Activated CD8-positive, alpha-beta T cell treated with anti-CD3 and anti-CD28 coated beads for 36 hours (primary cell): ENCODE measurements around the gene POC1B. TPM values are rescaled to one million over a fixed set of nuclear protein-coding genes. Genes with fewer than 3 reads are reported as not detected.

Source experiments
- ATAC-seq: fragments of 200-7000 bp; cut with Tn5 transposase; one replicate; pipeline ENCODE4 v1.10.0; 2021; ENCODE audit warnings: mild to moderate bottlenecking, moderate library complexity
- CTCF ChIA-PET: fragments of 350-600 bp; sonication (Branson Sonifier 250); formaldehyde crosslinking; loops from one replicate; lab custom pipeline; 2021; ENCODE audit warnings: antibody characterized with exemption; lab: Charles Lee
- POLR2A ChIA-PET: fragments of 350-600 bp; sonication (Branson Sonifier 250); formaldehyde crosslinking; loops from one replicate; lab custom pipeline; 2021; ENCODE audit warnings: antibody characterized with exemption; lab: Charles Lee
- DNase-seq: peaks from one replicate; pipeline ENCODE4 v3.0.0-alpha.2; 2020
- H3K27ac Mint-ChIP-seq: one replicate; pipeline ENCODE4 v1.8.0; 2021; ENCODE audit warnings: mild to moderate bottlenecking, mixed read lengths
- H3K27me3 Mint-ChIP-seq: one replicate; pipeline ENCODE4 v1.8.0; 2021; ENCODE audit warnings: mixed read lengths
- H3K36me3 Mint-ChIP-seq: one replicate; pipeline ENCODE4 v1.8.0; 2021; ENCODE audit warnings: low read depth, mixed read lengths
- H3K4me1 Mint-ChIP-seq: one replicate; pipeline ENCODE4 v1.8.0; 2021; ENCODE audit warnings: low read depth, mixed read lengths
- H3K4me3 Mint-ChIP-seq: one replicate; pipeline ENCODE4 v1.8.0; 2021; ENCODE audit warnings: mild to moderate bottlenecking, moderate library complexity, mixed read lengths
- H3K9me3 Mint-ChIP-seq: one replicate; pipeline ENCODE4 v1.8.0; 2021; ENCODE audit warnings: mixed read lengths
- CTCF ChIP-seq: fragments of 200-600 bp; IDR thresholded peaks from one replicate; pipeline ENCODE4 v1.8.0; 2022; ENCODE audit warnings: antibody characterized with exemption, mild to moderate bottlenecking
- intact Hi-C: fragments of 100-400 bp; cut with micrococcal nuclease; formaldehyde crosslinking; loops from one replicate; pipeline ENCODE4 v1.10.0; 2022
- total RNA-seq, 2 experiments: library from RNA; stranded (reverse); gene quantifications; one replicate each; pipeline ENCODE4 v1.2.3, GENCODE V29; 2021

The POC1B gene
- total RNA-seq, 2 experiments from 2014 or later: 31.9 to 34.8 TPM

DNA sequence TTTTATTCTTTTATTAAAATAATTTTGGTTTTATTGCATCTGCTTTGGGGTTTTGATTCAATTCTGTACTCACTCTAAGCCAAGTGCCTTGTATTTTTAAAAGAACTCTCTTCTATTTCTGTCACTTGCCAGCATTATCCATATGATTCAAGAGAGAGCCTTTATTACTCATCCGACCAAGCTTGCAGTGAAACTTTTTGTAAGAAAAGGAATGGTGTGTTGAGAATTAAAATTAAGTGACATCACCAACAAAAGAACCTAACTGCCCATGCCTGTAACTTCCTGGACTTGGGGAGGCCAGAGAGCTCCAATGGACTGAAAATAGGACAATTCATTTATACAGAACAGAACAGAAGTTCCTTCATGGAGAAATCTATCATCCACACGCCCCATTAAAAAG lies 53.3 kb downstream of the POC1B start:
- ChIA-PET CTCF (interaction anchor here (3.0 to 3.6 kb wide), 2 partner anchors 11 to 53 kb away, joined by 15 to 80 read pairs; partner anchors contain the start of genes GALNT4 and POC1B), POLR2A (no interaction called here)
- ATAC-seq (no peak), DNase-seq (no peak)
- Mint-ChIP-seq H3K4me1 (peaks cover 57% of the 10 kb centered on the region), H3K9me3 (no peaks in the 10 kb centered on the region), H3K27me3 (no peaks in the 10 kb centered on the region), H3K4me3 (no peak overlapping the region), H3K36me3 (peaks cover 8% of the 10 kb centered on the region), H3K27ac (peak overlapping the region; percentile 2)
- intact Hi-C loops: no loop called here
- no peak for TF ChIP-seq CTCF

GRCh38 chr12:89470741-89471509 lies 54.9 kb downstream of the POC1B start:
- Mint-ChIP-seq H3K4me1 (peaks cover 65% of the 10 kb centered on the region), H3K9me3 (no peaks in the 10 kb centered on the region), H3K27me3 (no peaks in the 10 kb centered on the region), H3K36me3 (peaks cover 15% of the 10 kb centered on the region), H3K4me3 (no peak overlapping the region), H3K27ac (peak overlapping the region; percentile 80)
- TF ChIP-seq CTCF: peak; percentile 62
- no peak for DNase-seq
- CTCF ChIA-PET: interaction anchor here (0.7 to 6.3 kb wide), 29 partner anchors 9 to 632 kb away, joined by 3 to 80 read pairs (median 4); partner anchors contain the start of genes GALNT4 and POC1B
- POLR2A ChIA-PET: interaction anchor here (0.7 to 1.7 kb wide), 2 partner anchors 12 to 54 kb away, joined by 3 to 7 read pairs; partner anchors contain the start of gene GALNT4
- intact Hi-C loops: no loop called here
- peak; percentile 43 for ATAC-seq

- peaks cover 62% of the 10 kb centered on the region for H3K4me1 Mint-ChIP-seq
These were observed 56.5 kb downstream of the POC1B start for GRCh38 chr12:89469361-89469760.

GRCh38 chr12:89468648-89469326 lies 57.1 kb downstream of the POC1B start:
- peak; percentile 61 for ATAC-seq
- Mint-ChIP-seq H3K4me1 (peaks cover 60% of the 10 kb centered on the region), H3K4me3 (peak overlapping the region; percentile 62), H3K9me3 (no peaks in the 10 kb centered on the region), H3K36me3 (peaks cover 18% of the 10 kb centered on the region), H3K27me3 (no peaks in the 10 kb centered on the region), H3K27ac (peak overlapping the region; percentile 86)
- ChIA-PET POLR2A (interaction anchor here (0.6 to 2.5 kb wide), 8 partner anchors 55 to 451 kb away, joined by 3 to 20 read pairs (median 3); partner anchors contain the start of gene GALNT4), CTCF (interaction anchor here (0.8 to 6.3 kb wide), 10 partner anchors 9 to 450 kb away, joined by 3 to 71 read pairs (median 4); partner anchors contain the start of gene GALNT4)
- intact Hi-C loops: loop anchor here (2.0 to 10.0 kb wide), 5 partner anchors 56 to 426 kb away; partner anchors contain the start of gene GALNT4
- no peak for TF ChIP-seq CTCF
- DNase-seq: peak; percentile 31

More at GRCh38 chr12:89469361-89469760, 56.5 kb downstream of the POC1B start:
- peak; percentile 35 for DNase-seq
- intact Hi-C loops: loop anchor here (2.0 to 10.0 kb wide), 5 partner anchors 55 to 427 kb away; partner anchors contain the start of gene GALNT4
- POLR2A ChIA-PET: interaction anchor here (1.4 to 2.5 kb wide), 2 partner anchors 55 to 430 kb away, joined by 4 to 20 read pairs; partner anchors contain the start of gene GALNT4
- peak overlapping the region; percentile 62 for H3K4me3 Mint-ChIP-seq
- H3K36me3 Mint-ChIP-seq: peaks cover 18% of the 10 kb centered on the region
- peak; percentile 41 for ATAC-seq
- H3K27me3 Mint-ChIP-seq: no peaks in the 10 kb centered on the region
- TF ChIP-seq CTCF: no peak
- no peaks in the 10 kb centered on the region for H3K9me3 Mint-ChIP-seq
- H3K27ac Mint-ChIP-seq: peak overlapping the region; percentile 86
- CTCF ChIA-PET: interaction anchor here (1.2 to 6.3 kb wide), 8 partner anchors 9 to 458 kb away, joined by 3 to 80 read pairs (median 8); partner anchors contain the start of genes GALNT4 and POC1B
